Upper lobe of left lung (tissue), 6 donors: ENCODE measurements around the gene OR52B2. TPM values are rescaled to one million over a fixed set of nuclear protein-coding genes. Genes with fewer than 3 reads are reported as not detected.
"Not testable (repeated sequence)": the region's sequence is repeated elsewhere in the genome, so short reads cannot be mapped to it uniquely, and the experiment has no call there.

Experiments used
- ATAC-seq, 2 donors: fragments of 200-7000 bp; cut with Tn5 transposase; one replicate each; pipeline ENCODE4 v1.9.1; 2022; ENCODE audit warnings: mild to moderate bottlenecking in 2 of 2, moderate library complexity in 2 of 2; ENCODE audit not compliant: low FRiP score in 2 of 2
- DNase-seq, 2 donors: peaks; one replicate each; pipeline ENCODE4 v3.0.0-alpha.2; 2019 to 2020
- H3K27ac ChIP-seq, 4 donors: fragments of 200-600 bp; sonication (generic); one replicate each; pipeline ENCODE4 v1.5.1; 2016 to 2019
- H3K27me3 ChIP-seq, 4 donors: fragments of 200-600 bp; sonication (generic); one replicate each; pipeline ENCODE4 v1.5.1; 2017 to 2019
- H3K36me3 ChIP-seq, 4 donors: fragments of 200-600 bp; sonication (generic); one replicate each; pipeline ENCODE4 v1.5.1; 2016 to 2019
- H3K4me1 ChIP-seq, 4 donors: fragments of 200-600 bp; sonication (generic); one replicate each; pipeline ENCODE4 v1.5.1; 2018 to 2019
- H3K4me3 ChIP-seq, 4 donors: fragments of 200-600 bp; sonication (generic); one replicate each; pipeline ENCODE4 v1.5.1; 2017 to 2019; ENCODE audit warnings: mild to moderate bottlenecking in 2 of 4, moderate library complexity in 1 of 4
- H3K9me3 ChIP-seq, 4 donors: fragments of 200-600 bp; sonication (generic); one replicate each; pipeline ENCODE4 v1.5.1; 2018 to 2019
- CTCF ChIP-seq, 6 experiments: fragments of 450-650 bp in 4 of 6; fragments of 200-600 bp in 2 of 6; sonication (generic) in 2 of 6; IDR thresholded peaks; one replicate each; pipeline ENCODE4 v1.5.1; 2016 to 2019; ENCODE audit warnings: antibody characterized with exemption in 6 of 6
- EP300 ChIP-seq, 4 donors: sonication (generic); formaldehyde crosslinking; IDR thresholded peaks; one replicate each; pipeline ENCODE4 v1.5.1; 2017; ENCODE audit warnings: antibody characterized with exemption in 4 of 4, control low read depth in 2 of 4
- POLR2A ChIP-seq, 4 donors: fragments of 450-650 bp; IDR thresholded peaks; one replicate each; pipeline ENCODE4 v1.5.1; 2016 to 2017; ENCODE audit warnings: antibody characterized with exemption in 4 of 4, mild to moderate bottlenecking in 2 of 4
- POLR2AphosphoS5 ChIP-seq, 2 donors: sonication (generic); formaldehyde crosslinking; IDR thresholded peaks; one replicate each; pipeline ENCODE4 v1.5.1; 2017; ENCODE audit warnings: antibody characterized with exemption in 2 of 2
- WGBS, 2 donors: methylation state at CpG; one replicate each; pipeline ENCODE4 v1.1.5; 2017 to 2018; 5-methylcytosine and 5-hydroxymethylcytosine counted together
- total RNA-seq, 6 donors: library from RNA; depleted of rRNA in 4 of 6; stranded (reverse); fragments of >200 nt in 4 of 6; gene quantifications; one replicate each; pipeline versions ENCODE4 v1.1.0 to v1.2.1, GENCODE V29; 2016 to 2021
- donor health status: DM: no; HTN: no; CAD: no; lungs with moderate emphysema.
- donor health status: DM: no; HTN: yes; CAD: no; lungs with severe emphysema.

The OR52B2 gene
- total RNA-seq, 6 donors from 2014 or later: 0.40 TPM; not detected in 5

- H3K27me3 ChIP-seq: no peaks in the 10 kb centered on the region
- no peaks in the 10 kb centered on the region for H3K36me3 ChIP-seq
- WGBS, 2 donors: 54 to 56% methylated on average over 2 of the region's 2 CpGs
- H3K9me3 ChIP-seq: no peaks in the 10 kb centered on the region
- no peaks in the 10 kb centered on the region for H3K4me1 ChIP-seq
- TF ChIP-seq POLR2AphosphoS5 (IDR thresholded peaks at IDR 0.05): no peak
- H3K4me3 ChIP-seq: no peak overlapping the region
- ATAC-seq (no peak), DNase-seq (no peak)
- H3K27ac ChIP-seq: no peak overlapping the region
Measured at GRCh38 chr11:6175440-6175839, 5.3 kb upstream of the OR52B2 start.

- ATAC-seq (no peak), DNase-seq (no peak)
- Histone ChIP-seq H3K27ac (no peak overlapping the region), H3K4me1 (no peaks in the 10 kb centered on the region), H3K36me3 (no peaks in the 10 kb centered on the region), H3K9me3 (no peaks in the 10 kb centered on the region), H3K4me3 (no peak overlapping the region), H3K27me3 (no peaks in the 10 kb centered on the region)
- TF ChIP-seq CTCF (IDR thresholded peaks at IDR 0.05) (no peak), EP300 (IDR thresholded peaks at IDR 0.05) (no peak), POLR2AphosphoS5 (IDR thresholded peaks at IDR 0.05) (no peak), POLR2A (IDR thresholded peaks at IDR 0.05) (no peak)
- WGBS, 2 donors: 75 to 80% methylated on average over 7 of the region's 7 CpGs
Measured at GRCh38 chr11:6156628-6157359, 13.3 kb downstream of the OR52B2 start.

GRCh38 chr11:6152126-6152525 lies 18.0 kb downstream of the OR52B2 start:
- Histone ChIP-seq H3K27ac (no peak overlapping the region), H3K4me3 (no peak overlapping the region), H3K9me3 (no peaks in the 10 kb centered on the region), H3K27me3 (no peaks in the 10 kb centered on the region), H3K4me1 (no peaks in the 10 kb centered on the region), H3K36me3 (no peaks in the 10 kb centered on the region)
- no peak for TF ChIP-seq EP300 (IDR thresholded peaks at IDR 0.05)
- TF ChIP-seq CTCF (IDR thresholded peaks at IDR 0.05): no peak
- no peak for TF ChIP-seq POLR2AphosphoS5 (IDR thresholded peaks at IDR 0.05)
- no peak for ATAC-seq
- no peak for DNase-seq
- WGBS, 2 donors: 85 to 95% methylated on average over 2 of the region's 2 CpGs

GRCh38 chr11:6151117-6151516 lies 19.0 kb downstream of the OR52B2 start:
- TF ChIP-seq POLR2A (IDR thresholded peaks at IDR 0.05) (no peak), CTCF (IDR thresholded peaks at IDR 0.05) (no peak), EP300 (IDR thresholded peaks at IDR 0.05) (no peak), POLR2AphosphoS5 (IDR thresholded peaks at IDR 0.05) (no peak)
- DNase-seq (no peak), ATAC-seq (no peak)
- Histone ChIP-seq H3K4me3 (no peak overlapping the region), H3K9me3 (no peaks in the 10 kb centered on the region), H3K4me1 (no peaks in the 10 kb centered on the region), H3K27ac (no peak overlapping the region), H3K36me3 (no peaks in the 10 kb centered on the region), H3K27me3 (no peaks in the 10 kb centered on the region)
- 15 to 21% methylated on average over 1 of the region's 1 CpG for whole genome bisulfite sequencing, 2 donors

GRCh38 chr11:6143737-6144136 lies 26.4 kb downstream of the OR52B2 start:
- H3K36me3 ChIP-seq, H3K27me3 ChIP-seq, H3K9me3 ChIP-seq, DNase-seq, H3K4me1 ChIP-seq, H3K27ac ChIP-seq, ATAC-seq, H3K4me3 ChIP-seq: not testable (repeated sequence)
- 55 to 72% methylated on average over 6 to 16 of the region's 21 CpGs for WGBS, 2 donors

- no peaks in the 10 kb centered on the region for H3K27me3 ChIP-seq
- H3K9me3 ChIP-seq: no peaks in the 10 kb centered on the region
- H3K36me3 ChIP-seq: no peaks in the 10 kb centered on the region
- no peak overlapping the region for H3K4me3 ChIP-seq
- DNase-seq (no peak), ATAC-seq (no peak)
- H3K4me1 ChIP-seq: no peaks in the 10 kb centered on the region
- H3K27ac ChIP-seq: no peak overlapping the region
- TF ChIP-seq EP300 (IDR thresholded peaks at IDR 0.05) (no peak), POLR2AphosphoS5 (IDR thresholded peaks at IDR 0.05) (no peak), CTCF (IDR thresholded peaks at IDR 0.05) (no peak), POLR2A (IDR thresholded peaks at IDR 0.05) (no peak)
Measured at GRCh38 chr11:6142936-6143335, 27.2 kb downstream of the OR52B2 start.

- H3K4me1 ChIP-seq, H3K27me3 ChIP-seq, H3K27ac ChIP-seq, ATAC-seq, H3K36me3 ChIP-seq, H3K4me3 ChIP-seq, DNase-seq, H3K9me3 ChIP-seq: not testable (repeated sequence)
- WGBS, 2 donors: 53 to 58% methylated on average over 2 of the region's 2 CpGs
Measured at GRCh38 chr11:6135936-6136335, 34.2 kb downstream of the OR52B2 start.
